PC-9 (cell line): ENCODE measurements around the gene COL4A1. TPM values are rescaled to one million over a fixed set of nuclear protein-coding genes. Genes with fewer than 3 reads are reported as not detected.

ENCODE experiments used
- BruUV-seq: library from RNA; stranded (reverse); fragments of 400-500 nt; replicated peaks from 2 replicates; lab custom pipeline; 2021; lab: Mats Ljungman, UMichigan
- CTCF ChIA-PET: fragments of 300-600 bp; sonication (Branson Sonifier 250); formaldehyde crosslinking; loops from one replicate; lab custom pipeline; 2022; ENCODE audit warnings: antibody characterized with exemption; lab: Charles Lee
- POLR2A ChIA-PET: fragments of 300-600 bp; sonication (Branson Sonifier 250); formaldehyde crosslinking; loops from one replicate; lab custom pipeline; 2022; ENCODE audit warnings: antibody characterized with exemption; ENCODE audit not compliant: unreplicated experiment; lab: Charles Lee
- DNase-seq, 2 experiments: peaks; one replicate each; pipeline versions ENCODE4 v3.0.0 to v3.0.0-alpha.2; 2015 to 2022; ENCODE audit warnings: mixed read lengths in 1 of 2
- H2AFZ ChIP-seq: fragments of 200-600 bp; sonication (generic); 2 replicates; pipeline ENCODE4 v1.8.1; 2017; ENCODE audit warnings: antibody characterized with exemption
- H3F3A ChIP-seq: fragments of 200-600 bp; sonication (generic); 2 replicates; pipeline ENCODE4 v1.8.1; 2017; ENCODE audit warnings: antibody characterized with exemption, mild to moderate bottlenecking, low read depth; ENCODE audit not compliant: insufficient read depth
- H3K27ac ChIP-seq: fragments of 200-600 bp; sonication (generic); 2 replicates; pipeline ENCODE4 v1.6.1; 2016; ENCODE audit warnings: mixed run types
- H3K27me3 ChIP-seq: fragments of 200-600 bp; sonication (generic); 2 replicates; pipeline ENCODE4 v1.6.1; 2016; ENCODE audit warnings: low read depth, mixed run types; ENCODE audit not compliant: insufficient read depth
- H3K36me3 ChIP-seq: fragments of 200-600 bp; sonication (generic); 2 replicates; pipeline ENCODE4 v1.6.1; 2016; ENCODE audit warnings: low read depth, mixed run types
- H3K4me1 ChIP-seq: fragments of 200-600 bp; sonication (generic); replicated peaks from 2 replicates; pipeline ENCODE4 v1.6.1; 2016; ENCODE audit warnings: mixed run types; ENCODE audit not compliant: insufficient read depth
- H3K4me2 ChIP-seq: fragments of 200-600 bp; sonication (generic); 2 replicates; pipeline ENCODE4 v1.6.1; 2017; ENCODE audit warnings: mixed run types
- H3K4me3 ChIP-seq: fragments of 200-600 bp; sonication (generic); 2 replicates; pipeline ENCODE4 v1.6.1; 2016; ENCODE audit warnings: mixed run types
- H3K79me2 ChIP-seq: fragments of 200-600 bp; sonication (generic); 2 replicates; pipeline ENCODE4 v1.6.1; 2017; ENCODE audit warnings: low read depth, mixed run types
- H3K9me2 ChIP-seq: fragments of 200-600 bp; sonication (generic); 2 replicates; pipeline ENCODE4 v1.8.1; 2017; ENCODE audit warnings: mild to moderate bottlenecking; ENCODE audit not compliant: insufficient read depth
- H3K9me3 ChIP-seq: fragments of 200-600 bp; sonication (generic); 2 replicates; pipeline ENCODE4 v1.8.1; 2016; ENCODE audit warnings: low read depth; ENCODE audit not compliant: insufficient read depth
- H4K20me1 ChIP-seq: fragments of 200-600 bp; sonication (generic); 2 replicates; pipeline ENCODE4 v1.8.1; 2017; ENCODE audit not compliant: insufficient read depth
- CTCF ChIP-seq: fragments of 200-600 bp; sonication (generic); conservative IDR thresholded peaks from 2 replicates; pipeline ENCODE4 v1.6.1; 2017; ENCODE audit warnings: mixed run types, antibody characterized with exemption, mild to moderate bottlenecking, moderate library complexity
- EZH2 ChIP-seq: fragments of 200-600 bp; sonication (generic); IDR thresholded peaks from 2 replicates; pipeline ENCODE4 v1.8.0; 2017; ENCODE audit warnings: antibody characterized with exemption, low read depth
- intact Hi-C: fragments of 100-400 bp; cut with micrococcal nuclease; formaldehyde crosslinking; loops from one replicate; pipeline ENCODE4 v1.10.0; 2022; ENCODE audit not compliant: unreplicated experiment
- total RNA-seq: library from RNA; stranded (reverse); gene quantifications from 2 replicates; pipeline ENCODE4 v1.2.3, GENCODE V29; 2021

COL4A1 gene
- total RNA-seq, 1 experiment from 2014 or later: 24.5 TPM

- H3K79me2 ChIP-seq: no peaks in the 10 kb centered on the region
- H3K27me3 ChIP-seq: no peaks in the 10 kb centered on the region
- H2AFZ ChIP-seq: no peak overlapping the region
- H3K36me3 ChIP-seq: no peaks in the 10 kb centered on the region
- no peaks in the 10 kb centered on the region for H4K20me1 ChIP-seq
- H3K9me3 ChIP-seq: no peaks in the 10 kb centered on the region
- no peaks in the 10 kb centered on the region for H3F3A ChIP-seq
- CTCF ChIA-PET: no interaction called here
- H3K4me2 ChIP-seq: no peak overlapping the region
- no peak for DNase-seq
- H3K9me2 ChIP-seq: no peaks in the 10 kb centered on the region
- TF ChIP-seq CTCF: no peak
- TF ChIP-seq EZH2: no peak
- H3K4me1 ChIP-seq: no peaks in the 10 kb centered on the region
- POLR2A ChIA-PET: no interaction called here
- no peak overlapping the region for H3K4me3 ChIP-seq
- no TSS peak for BruUV-seq
- intact Hi-C loops: no loop called here
- H3K27ac ChIP-seq: no peak overlapping the region
Measured at GRCh38 chr13:110264685-110265275, 42.2 kb downstream of the COL4A1 start.

- H3K4me3 ChIP-seq: no peak overlapping the region
- no peaks in the 10 kb centered on the region for H3K36me3 ChIP-seq
- no peaks in the 10 kb centered on the region for H3K79me2 ChIP-seq
- ChIA-PET POLR2A (no interaction called here), CTCF (no interaction called here)
- H3K4me2 ChIP-seq: no peak overlapping the region
- H3K27me3 ChIP-seq: no peaks in the 10 kb centered on the region
- peaks cover 9% of the 10 kb centered on the region for H3K4me1 ChIP-seq
- BruUV-seq: no TSS peak
- no peak overlapping the region for H3K27ac ChIP-seq
- H2AFZ ChIP-seq: no peak overlapping the region
- intact Hi-C loops: no loop called here
- no peaks in the 10 kb centered on the region for H4K20me1 ChIP-seq
- DNase-seq: no peak
- H3K9me2 ChIP-seq: no peaks in the 10 kb centered on the region
- H3K9me3 ChIP-seq: no peaks in the 10 kb centered on the region
- TF ChIP-seq EZH2 (no peak), CTCF (no peak)
- H3F3A ChIP-seq: peaks cover 7% of the 10 kb centered on the region; the same call in 1 of the 2 replicates
Measured at GRCh38 chr13:110263888-110264287, 43.1 kb downstream of the COL4A1 start.

- Histone ChIP-seq H3K79me2 (no peaks in the 10 kb centered on the region), H3F3A (peaks cover 9% of the 10 kb centered on the region; the same call in 1 of the 2 replicates), H3K27ac (no peak overlapping the region), H4K20me1 (no peaks in the 10 kb centered on the region), H3K9me3 (no peaks in the 10 kb centered on the region), H3K27me3 (no peaks in the 10 kb centered on the region), H2AFZ (no peak overlapping the region), H3K36me3 (no peaks in the 10 kb centered on the region), H3K4me1 (peaks cover 12% of the 10 kb centered on the region), H3K9me2 (no peaks in the 10 kb centered on the region), H3K4me3 (no peak overlapping the region), H3K4me2 (no peak overlapping the region)
- no peak for DNase-seq
- CTCF ChIA-PET: interaction anchor here (0.5 kb wide), 1 partner anchor 61 kb away, joined by 3 read pairs; no protein-coding TSS in a partner anchor
- no peak for TF ChIP-seq EZH2
- POLR2A ChIA-PET: no interaction called here
- BruUV-seq: no TSS peak
- intact Hi-C loops: no loop called here
Measured at GRCh38 chr13:110263404-110263803, 43.6 kb downstream of the COL4A1 start.
